ENCODE data around the gene C11orf71. TPM values are rescaled to one million over a fixed set of nuclear protein-coding genes. Genes with fewer than 3 reads are reported as not detected.

The C11orf71 gene
- total and polyA plus RNA-seq, 9 of the 15 experiments (the other 6 are each of a cell fraction or from before 2014, with no cell fraction given): 2.9 to 15.1 (median 9.1) TPM

DNA sequence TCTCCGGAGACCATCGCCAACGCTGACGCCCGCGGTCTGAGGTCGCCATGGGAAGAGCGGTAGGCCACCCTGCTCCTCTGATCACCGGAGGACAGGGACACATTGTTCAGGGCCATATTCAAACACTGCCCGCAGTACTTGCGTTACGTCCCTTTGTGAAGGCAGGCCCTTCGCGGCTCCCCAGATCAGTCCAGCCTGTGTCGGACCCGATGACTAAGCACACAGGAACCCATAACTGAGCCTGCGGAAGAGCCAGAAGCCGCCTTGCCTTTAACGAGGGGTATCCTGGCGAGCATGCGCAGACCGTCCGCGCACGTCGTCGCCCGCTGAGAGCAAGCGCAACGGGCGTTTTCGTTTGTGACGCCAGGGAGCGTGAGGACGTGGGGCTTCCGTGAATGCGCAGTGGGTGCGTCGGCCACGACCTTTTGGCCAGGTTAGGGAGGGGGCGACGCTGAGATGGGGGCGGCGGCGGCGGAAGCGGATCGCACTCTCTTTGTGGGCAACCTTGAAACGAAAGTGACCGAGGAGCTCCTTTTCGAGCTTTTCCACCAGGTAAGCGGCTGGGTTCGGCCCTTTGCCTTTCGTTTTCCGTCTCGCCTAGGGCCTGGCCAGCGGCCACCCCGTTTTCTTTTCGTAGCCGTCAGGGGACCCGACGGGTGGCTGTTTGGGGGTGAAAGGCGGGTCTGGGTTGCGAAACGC lies at the start of gene C11orf71, which contains the start of gene RBM7 (continued):
- TF ChIP-seq ZBTB17 (CRISPR knock-in tag; IDR thresholded peaks at IDR 0.05) (peak; percentile 72), PYGO2 (tag; IDR thresholded peaks at IDR 0.05) (no peak), ZNF586 (CRISPR knock-in tag; conservative IDR thresholded peaks at IDR 0.05) (no peak), DACH1 (IDR thresholded peaks at IDR 0.05; ENCODE audit: partially characterized antibody) (peak; percentile 48), ZNF316 (IDR thresholded peaks at IDR 0.05) (peak; percentile 89), CBFA2T2 (conservative IDR thresholded peaks at IDR 0.05) (no peak), SIN3B (IDR thresholded peaks at IDR 0.05; ENCODE audit: low read depth) (peak; percentile 9; the same call in 1 of the 2 replicates), ZC3H8 (IDR thresholded peaks at IDR 0.05) (peak; percentile 47; the same call in 1 of the 2 replicates), SNAPC5 (CRISPR knock-in tag; IDR thresholded peaks at IDR 0.05) (no peak), RBBP5 (IDR thresholded peaks at IDR 0.05; ENCODE audit: borderline replicate concordance, insufficient read depth, low read length, poor library complexity, severe bottlenecking) (peak; percentile 58), ZBTB8A (IDR thresholded peaks at IDR 0.05; ENCODE audit: partially characterized antibody) (no peak), DPF2 (IDR thresholded peaks at IDR 0.05) (no peak; the same call in 1 of the 2 replicates), SNIP1 (IDR thresholded peaks at IDR 0.05; ENCODE audit: low read depth) (no peak), PHB2 (IDR thresholded peaks at IDR 0.05; ENCODE audit: low read depth) (no peak), MBD2 (IDR thresholded peaks at IDR 0.05; ENCODE audit: borderline replicate concordance, low read depth) (peak; percentile 22; the same call in 1 of the 2 replicates), ZNF140 (CRISPR knock-in tag; IDR thresholded peaks at IDR 0.05) (no peak), ZKSCAN8 (CRISPR knock-in tag; IDR thresholded peaks at IDR 0.05) (no peak)
- TF ChIP-seq, protein P1, sequence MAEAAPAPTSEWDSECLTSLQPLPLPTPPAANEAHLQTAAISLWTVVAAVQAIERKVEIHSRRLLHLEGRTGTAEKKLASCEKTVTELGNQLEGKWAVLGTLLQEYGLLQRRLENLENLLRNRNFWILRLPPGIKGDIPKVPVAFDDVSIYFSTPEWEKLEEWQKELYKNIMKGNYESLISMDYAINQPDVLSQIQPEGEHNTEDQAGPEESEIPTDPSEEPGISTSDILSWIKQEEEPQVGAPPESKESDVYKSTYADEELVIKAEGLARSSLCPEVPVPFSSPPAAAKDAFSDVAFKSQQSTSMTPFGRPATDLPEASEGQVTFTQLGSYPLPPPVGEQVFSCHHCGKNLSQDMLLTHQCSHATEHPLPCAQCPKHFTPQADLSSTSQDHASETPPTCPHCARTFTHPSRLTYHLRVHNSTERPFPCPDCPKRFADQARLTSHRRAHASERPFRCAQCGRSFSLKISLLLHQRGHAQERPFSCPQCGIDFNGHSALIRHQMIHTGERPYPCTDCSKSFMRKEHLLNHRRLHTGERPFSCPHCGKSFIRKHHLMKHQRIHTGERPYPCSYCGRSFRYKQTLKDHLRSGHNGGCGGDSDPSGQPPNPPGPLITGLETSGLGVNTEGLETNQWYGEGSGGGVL (CRISPR knock-in tag; IDR thresholded peaks at IDR 0.05): no peak
- TF ChIP-seq, protein P2, sequence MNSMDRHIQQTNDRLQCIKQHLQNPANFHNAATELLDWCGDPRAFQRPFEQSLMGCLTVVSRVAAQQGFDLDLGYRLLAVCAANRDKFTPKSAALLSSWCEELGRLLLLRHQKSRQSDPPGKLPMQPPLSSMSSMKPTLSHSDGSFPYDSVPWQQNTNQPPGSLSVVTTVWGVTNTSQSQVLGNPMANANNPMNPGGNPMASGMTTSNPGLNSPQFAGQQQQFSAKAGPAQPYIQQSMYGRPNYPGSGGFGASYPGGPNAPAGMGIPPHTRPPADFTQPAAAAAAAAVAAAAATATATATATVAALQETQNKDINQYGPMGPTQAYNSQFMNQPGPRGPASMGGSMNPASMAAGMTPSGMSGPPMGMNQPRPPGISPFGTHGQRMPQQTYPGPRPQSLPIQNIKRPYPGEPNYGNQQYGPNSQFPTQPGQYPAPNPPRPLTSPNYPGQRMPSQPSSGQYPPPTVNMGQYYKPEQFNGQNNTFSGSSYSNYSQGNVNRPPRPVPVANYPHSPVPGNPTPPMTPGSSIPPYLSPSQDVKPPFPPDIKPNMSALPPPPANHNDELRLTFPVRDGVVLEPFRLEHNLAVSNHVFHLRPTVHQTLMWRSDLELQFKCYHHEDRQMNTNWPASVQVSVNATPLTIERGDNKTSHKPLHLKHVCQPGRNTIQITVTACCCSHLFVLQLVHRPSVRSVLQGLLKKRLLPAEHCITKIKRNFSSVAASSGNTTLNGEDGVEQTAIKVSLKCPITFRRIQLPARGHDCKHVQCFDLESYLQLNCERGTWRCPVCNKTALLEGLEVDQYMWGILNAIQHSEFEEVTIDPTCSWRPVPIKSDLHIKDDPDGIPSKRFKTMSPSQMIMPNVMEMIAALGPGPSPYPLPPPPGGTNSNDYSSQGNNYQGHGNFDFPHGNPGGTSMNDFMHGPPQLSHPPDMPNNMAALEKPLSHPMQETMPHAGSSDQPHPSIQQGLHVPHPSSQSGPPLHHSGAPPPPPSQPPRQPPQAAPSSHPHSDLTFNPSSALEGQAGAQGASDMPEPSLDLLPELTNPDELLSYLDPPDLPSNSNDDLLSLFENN (IDR thresholded peaks at IDR 0.05; ENCODE audit: low read depth in 2 of 2, low read length in 2 of 2): no peak
- TF ChIP-seq, protein P3, sequence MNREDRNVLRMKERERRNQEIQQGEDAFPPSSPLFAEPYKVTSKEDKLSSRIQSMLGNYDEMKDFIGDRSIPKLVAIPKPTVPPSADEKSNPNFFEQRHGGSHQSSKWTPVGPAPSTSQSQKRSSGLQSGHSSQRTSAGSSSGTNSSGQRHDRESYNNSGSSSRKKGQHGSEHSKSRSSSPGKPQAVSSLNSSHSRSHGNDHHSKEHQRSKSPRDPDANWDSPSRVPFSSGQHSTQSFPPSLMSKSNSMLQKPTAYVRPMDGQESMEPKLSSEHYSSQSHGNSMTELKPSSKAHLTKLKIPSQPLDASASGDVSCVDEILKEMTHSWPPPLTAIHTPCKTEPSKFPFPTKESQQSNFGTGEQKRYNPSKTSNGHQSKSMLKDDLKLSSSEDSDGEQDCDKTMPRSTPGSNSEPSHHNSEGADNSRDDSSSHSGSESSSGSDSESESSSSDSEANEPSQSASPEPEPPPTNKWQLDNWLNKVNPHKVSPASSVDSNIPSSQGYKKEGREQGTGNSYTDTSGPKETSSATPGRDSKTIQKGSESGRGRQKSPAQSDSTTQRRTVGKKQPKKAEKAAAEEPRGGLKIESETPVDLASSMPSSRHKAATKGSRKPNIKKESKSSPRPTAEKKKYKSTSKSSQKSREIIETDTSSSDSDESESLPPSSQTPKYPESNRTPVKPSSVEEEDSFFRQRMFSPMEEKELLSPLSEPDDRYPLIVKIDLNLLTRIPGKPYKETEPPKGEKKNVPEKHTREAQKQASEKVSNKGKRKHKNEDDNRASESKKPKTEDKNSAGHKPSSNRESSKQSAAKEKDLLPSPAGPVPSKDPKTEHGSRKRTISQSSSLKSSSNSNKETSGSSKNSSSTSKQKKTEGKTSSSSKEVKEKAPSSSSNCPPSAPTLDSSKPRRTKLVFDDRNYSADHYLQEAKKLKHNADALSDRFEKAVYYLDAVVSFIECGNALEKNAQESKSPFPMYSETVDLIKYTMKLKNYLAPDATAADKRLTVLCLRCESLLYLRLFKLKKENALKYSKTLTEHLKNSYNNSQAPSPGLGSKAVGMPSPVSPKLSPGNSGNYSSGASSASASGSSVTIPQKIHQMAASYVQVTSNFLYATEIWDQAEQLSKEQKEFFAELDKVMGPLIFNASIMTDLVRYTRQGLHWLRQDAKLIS (CRISPR knock-in tag; IDR thresholded peaks at IDR 0.05): peak; percentile 81; the same call in 1 of the 2 replicates
